ENCODE data around the gene TIPARP.

- no peak for TF ChIP-seq CTCF (conservative IDR thresholded peaks at IDR 0.05; ENCODE audit: low read length)
- no peak for TF ChIP-seq EZH2phosphoT487 (IDR thresholded peaks at IDR 0.05; ENCODE audit: borderline replicate concordance, low read depth, low read length)
These were observed 74.9 kb downstream of the TIPARP start for GRCh38 chr3:156749244-156749643.

Measured in OCI-LY7 (cell line).